NK-92 treated with Interleukin-12 subunit alpha and Interleukin-12 subunit beta, amount 100 ng/mL, for 24 hours (cell line): ENCODE measurements around the gene MYO18A.

ENCODE experiments used
- DNase-seq: peaks from one replicate; lab custom pipeline; 2025; lab: John Stamatoyannopoulos, UW

Gene MYO18A

DNA sequence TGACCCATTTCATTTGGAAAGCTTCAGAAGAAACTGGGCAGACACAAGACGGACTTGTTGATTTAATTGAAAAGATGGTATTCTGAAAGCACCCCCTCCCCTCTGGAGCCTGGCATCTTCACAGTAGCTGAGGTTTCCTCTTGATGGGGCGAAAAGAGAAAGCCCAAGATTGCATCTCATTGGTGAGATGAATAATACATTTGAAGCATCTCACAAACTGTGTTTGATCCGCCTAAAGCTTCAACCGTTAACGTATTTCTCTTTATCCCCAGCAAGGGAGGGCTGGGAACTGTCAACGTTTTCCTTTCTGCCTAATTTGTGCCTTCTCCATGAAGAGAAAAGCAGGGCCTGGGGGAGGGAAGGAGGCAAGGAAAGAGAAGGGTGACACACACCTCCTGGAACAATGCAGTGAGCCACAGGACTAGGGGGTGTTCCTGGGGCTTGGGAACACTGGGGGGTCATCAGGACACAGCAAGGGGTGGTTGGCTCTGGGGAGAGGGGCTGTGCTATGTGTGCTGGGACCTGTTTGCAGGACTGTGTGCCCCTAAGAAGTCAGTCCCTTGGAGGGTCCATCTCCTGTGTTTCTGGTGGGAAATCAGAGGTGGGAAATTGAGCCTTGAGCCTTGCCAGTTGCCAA lies 155.8 kb downstream of the MYO18A start:
- DNase-seq = no peak

GRCh38 chr17:29022074-29022473 lies 158.1 kb downstream of the MYO18A start:
- DNase-seq = no peak

DNA sequence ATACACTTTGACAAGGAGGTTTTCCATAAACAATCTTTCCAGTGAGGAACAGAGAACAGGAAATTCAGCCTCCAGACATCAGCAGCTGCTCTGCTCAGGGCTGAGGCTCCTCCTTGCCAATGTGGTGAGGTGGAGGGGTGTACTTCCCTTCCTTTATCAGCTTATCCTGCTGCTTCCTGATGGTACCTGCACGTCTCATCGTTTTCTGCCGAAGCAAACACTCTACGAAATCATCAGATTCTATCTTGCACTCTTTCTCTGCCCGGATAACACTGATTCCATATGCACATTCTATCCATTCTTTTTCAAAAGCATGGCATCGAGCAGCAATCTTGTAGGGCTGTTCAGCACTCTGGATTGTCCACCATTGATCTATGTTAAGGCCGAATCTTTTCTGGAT lies 159.0 kb downstream of the MYO18A start:
- no peak for DNase-seq
